GM21619 (cell line): ENCODE measurements around the gene LRRC4B.
"Not testable (repeated sequence)": the region's sequence is repeated elsewhere in the genome, so short reads cannot be mapped to it uniquely, and the experiment has no call there.

Experiments used
- ATAC-seq: cut with Tn5 transposase; IDR thresholded peaks from one replicate; pipeline ENCODE4 v1.9.1; 2021; ENCODE audit not compliant: unreplicated experiment

Gene LRRC4B

DNA sequence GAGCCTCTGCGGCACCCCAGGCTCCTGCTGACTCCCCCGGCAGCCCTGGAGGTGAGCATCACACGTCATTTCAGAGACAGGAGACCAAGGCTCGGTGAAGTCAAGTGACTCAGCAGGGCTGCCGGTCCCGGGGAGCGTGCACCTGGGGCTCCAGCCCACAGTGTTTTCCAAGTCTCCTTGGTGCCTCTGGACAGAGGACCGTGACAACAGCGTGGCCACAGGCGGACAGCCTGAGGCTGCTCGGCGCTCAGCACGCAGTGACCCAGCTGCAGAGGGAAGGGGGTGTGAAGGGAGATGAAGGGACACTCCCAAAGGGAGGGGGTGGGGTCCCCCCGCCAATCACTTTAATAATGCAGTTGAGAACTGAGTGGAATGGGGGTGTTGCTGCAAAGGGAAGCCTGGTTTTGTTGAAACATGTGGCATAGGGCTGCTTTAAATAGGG, 37.0 kb downstream of the LRRC4B start:
- ATAC-seq = no peak

DNA sequence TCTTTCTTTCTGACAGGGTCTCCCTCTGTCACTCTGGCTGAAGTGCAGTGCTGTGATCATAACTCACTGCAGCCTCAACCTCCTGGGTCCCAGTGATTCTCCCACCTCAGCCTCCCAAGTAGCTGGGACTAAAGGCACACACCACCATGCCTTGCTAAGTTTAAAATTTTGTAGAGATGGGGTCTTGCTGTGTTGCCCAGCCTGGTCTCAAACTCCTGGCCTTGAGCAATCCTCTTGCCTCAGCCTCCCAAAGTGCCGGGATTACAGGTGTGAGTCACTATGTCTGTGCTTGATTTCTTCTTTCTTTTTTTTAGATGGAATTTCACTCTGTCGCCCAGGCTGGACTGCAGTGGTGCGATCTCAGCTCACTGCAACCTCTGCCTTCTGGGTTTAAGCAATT, 40.2 kb downstream of the LRRC4B start:
- not testable (repeated sequence) for ATAC-seq

DNA sequence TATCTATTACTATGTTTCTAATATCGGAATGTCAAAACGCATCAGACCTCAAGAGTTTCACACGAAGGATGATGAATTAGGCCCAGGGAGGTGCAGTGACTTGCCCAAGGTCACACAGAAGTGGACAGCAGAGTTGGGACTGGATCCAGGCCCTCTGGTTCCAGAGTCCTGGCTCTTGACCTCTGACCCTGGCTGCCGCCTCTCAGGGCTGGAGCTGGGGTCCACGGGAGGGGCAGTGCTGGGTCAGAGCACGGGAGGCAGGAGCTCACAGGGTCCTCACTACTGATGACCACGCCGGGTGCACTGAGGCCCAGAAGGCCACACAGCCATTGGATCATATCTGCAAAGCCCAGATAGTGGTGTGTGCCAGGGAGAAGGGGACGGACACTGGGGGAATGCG, 45.4 kb downstream of the LRRC4B start:
- no peak for ATAC-seq

DNA sequence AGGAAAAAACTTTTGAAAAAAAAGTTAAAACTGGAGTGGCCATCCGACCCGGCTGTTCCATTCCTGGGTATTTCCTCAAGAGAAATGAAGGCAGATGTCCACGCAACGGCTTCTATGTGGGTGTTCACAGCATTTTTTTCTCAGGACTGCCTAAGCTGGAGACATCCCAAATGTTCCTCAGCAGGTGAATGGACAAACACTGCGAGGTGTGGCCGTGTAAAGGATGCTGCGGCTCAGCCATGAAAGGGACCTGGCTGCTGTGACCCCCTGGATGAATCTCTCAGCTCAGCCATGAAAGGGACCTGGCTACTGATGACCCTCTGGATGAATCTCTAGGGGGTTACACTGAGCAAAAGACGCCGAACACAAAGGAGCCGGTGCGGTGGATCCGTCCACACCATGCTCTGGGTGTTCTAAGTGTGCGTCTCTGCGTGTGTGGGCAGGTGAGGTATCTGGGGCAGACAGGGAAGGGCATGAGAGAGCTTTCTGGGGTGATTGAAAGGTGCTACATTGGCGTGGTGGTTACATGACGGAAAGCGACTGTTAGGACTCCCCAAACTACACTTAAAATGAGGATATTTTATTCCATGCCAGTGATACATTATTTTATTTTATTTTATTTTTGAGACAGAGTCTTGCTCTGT, 47.3 kb downstream of the LRRC4B start:
- ATAC-seq = no peak

DNA sequence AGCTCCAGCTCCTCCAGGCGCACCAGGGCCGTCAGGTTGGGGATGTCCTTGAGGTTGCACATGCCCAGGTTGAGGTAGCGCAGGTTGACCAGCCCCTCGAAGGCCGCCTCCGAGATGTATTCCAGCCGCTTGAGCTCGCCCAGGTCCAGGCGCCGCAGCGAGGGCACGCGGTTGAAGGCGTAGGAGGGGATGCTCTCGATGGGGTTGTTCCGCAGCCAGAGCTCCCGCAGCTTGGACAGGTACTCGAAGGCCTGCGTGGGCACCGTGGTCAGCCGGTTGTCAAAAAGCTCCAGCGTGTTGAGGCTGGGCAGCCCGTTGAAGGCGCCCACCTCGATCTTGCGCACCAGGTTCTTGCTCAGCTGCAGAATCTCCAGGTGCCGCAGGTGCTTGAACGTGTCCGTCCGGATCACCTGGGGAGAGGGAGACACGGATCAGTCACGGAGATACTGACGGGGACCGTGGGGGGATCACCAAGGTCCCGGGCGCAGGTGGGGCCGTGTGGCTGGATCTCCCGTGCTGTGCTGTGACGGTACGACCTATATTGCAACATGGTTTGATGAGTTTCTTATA, 49.1 kb downstream of the LRRC4B start:
- no peak for ATAC-seq

DNA sequence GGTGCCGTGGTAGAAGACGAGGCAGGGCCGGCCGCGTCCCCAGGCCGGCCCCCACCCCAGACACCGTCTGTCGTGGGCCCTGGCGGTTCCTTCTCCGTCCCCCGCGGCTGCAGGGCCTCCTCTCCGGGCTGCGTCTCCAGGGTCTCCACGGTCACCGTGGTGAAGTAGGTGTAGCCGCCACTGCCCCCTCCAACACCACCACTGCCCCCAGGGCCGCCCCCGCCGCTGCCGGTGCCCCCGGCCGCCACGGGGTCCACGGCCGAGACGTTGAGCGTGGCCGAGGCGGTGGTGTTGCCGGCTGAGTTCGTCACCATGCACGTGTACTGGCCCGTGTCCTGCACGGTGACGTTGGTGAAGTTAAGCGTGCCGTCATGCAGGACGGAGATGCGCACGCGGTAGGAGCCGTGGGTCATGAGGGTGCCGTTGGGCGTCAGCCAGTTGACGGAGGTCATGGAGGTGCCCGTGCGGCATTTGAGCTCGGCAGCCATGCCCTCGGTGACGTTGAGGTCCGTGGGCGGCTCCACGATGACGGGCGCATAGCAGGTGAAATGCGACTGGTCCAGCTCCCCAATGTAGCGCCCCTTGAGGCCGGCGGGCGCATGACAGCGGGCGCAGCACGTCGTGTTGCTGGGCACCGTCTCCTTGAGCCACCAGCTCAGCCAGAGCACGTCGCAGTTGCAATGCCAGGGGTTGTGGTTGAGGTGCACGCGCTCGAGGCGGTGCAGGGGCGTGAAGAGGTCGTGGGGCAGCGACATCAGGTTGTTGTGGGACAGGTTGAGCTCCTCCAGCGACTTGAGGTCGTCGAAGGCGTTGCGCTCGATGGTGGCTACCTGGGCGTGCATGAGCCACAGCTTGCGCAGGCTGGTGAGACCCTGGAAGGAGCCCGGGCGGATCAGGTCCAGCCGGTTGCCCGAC, 49.9 kb downstream of the LRRC4B start:
- no peak for ATAC-seq

DNA sequence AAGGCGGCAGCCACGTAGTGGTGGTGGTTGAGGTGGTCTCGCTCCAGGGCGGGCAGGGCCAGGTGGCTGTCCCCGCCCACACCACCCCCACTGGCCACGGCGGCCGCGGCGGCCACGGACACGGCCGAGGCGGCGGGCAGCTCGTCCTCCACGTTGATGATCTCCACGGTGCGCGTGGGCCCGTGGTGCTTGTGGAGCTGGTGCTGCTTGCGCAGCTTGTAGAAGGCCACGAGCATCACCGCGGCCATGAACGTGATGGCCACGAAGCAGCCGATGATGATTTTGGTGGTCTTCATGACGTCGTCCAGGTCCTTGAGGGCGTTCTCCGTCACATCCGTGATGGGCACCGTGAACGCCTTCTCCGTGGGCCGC, 50.5 kb downstream of the LRRC4B start:
- ATAC-seq = no peak

DNA sequence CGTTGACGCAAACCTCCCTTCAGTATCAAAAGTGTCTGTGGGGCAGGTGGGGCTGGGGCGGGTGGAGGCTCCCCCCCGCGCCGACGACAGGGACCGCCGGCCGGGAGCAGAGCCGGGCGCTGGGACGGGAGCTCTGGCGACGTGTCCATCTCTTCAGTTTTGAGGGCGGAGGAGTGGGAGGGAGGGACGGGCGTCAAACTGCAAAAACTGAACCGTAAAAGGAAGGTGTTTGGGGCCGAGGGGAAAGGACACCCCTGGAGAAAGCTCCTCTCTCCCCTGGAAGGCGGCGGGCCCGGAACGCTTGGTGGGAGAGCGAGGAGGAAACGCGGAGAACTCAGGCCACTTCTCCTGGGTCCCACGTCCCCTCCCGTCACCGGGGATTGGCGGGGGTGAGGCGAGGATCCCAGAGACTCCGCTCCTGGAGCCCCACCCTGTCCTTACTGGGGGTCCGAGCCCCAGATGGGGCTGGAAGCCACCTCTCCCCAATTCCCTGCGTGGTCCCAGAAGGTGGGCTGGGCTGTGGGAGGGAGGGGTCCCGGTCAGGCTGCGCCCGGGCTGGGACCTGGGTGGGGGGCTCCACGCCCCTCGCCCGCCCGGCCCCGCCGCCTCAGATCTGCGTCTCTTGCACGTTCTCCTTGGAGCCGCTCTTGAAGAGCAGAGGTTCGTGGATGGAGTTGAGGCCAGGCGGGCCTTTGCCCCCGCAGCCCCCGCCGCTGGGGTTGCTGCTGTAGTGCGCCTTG, 51.1 kb downstream of the LRRC4B start:
- ATAC-seq = no peak

DNA sequence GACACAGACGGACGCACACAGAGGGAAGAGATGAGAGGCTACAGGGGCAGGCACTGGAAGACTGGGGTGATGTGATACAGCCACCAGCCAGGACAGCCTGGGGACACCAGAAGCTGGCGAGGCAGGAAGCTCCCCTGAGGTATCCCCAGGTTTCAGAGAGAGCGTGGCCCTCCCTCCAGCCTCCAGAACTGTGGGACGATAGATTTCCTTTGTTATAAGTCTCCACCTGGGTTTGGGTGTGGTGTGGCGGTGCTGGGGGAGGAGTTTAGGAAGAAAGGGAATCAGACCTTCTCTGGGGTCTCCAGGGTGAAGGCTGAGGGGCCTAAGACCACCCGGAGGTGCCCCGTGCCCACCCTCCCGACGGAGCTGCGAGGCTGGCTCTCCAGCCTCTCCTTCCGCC, 51.8 kb downstream of the LRRC4B start:
- ATAC-seq = no peak

DNA sequence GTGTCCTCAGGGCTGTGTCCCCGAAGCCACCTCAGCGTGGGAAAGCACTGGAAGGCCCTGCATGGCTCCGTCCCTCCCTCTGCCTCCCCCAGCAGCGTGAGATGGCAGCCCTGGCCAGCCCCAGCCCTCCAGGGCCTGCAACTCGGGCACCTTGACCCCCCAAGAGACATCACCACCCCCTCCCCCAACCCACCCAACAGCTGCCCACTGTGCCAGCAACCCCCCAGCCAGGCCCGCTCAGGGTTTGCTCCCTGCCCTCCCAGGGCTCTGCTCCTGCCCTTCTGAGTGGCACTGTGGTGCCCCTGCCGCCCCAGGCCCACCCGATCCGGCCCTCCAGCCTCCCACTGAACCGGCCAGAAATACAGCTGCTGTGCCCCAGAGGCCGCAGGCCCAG, 53.1 kb downstream of the LRRC4B start:
- ATAC-seq = no peak

DNA sequence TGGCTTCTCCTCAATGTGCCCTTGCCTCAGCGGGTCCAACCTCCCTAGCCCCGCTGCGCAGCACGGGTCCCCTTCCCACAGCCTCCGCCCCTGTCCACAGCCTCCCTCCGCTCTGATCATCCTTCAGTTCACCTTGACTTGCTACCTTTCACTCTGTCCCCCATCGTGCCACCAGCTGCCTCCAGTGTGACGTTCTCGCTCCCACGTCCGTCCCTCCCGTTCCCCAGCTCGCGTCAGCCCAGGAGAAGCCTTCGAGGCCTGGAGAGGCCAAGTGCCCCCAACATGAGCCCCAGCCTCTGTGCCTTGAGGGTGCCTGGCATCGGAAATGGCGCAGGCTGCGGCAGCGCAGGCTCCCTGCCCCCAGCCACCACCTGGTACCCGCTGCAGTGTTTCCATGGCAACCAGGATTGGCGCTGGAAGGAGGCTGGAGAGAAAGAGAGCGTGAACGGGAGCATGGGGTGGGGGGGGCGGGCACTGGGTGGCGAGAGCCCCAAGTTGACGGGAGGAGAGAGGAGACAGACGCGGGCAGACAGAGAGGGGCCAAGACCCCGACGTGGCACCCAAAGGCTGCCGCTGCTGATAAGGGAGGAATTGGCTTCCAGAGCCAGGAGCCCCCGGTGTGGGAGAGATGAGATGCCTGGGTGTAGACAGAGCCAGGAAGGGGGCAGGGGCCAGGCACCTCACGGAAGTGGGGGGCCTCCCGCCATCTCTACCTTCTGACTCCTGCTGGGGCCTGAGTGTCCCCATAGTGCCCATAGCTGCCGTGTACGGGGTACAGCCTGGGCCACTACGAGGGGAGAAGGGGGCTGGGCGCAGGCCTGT, 53.7 kb downstream of the LRRC4B start:
- ATAC-seq = no peak

DNA sequence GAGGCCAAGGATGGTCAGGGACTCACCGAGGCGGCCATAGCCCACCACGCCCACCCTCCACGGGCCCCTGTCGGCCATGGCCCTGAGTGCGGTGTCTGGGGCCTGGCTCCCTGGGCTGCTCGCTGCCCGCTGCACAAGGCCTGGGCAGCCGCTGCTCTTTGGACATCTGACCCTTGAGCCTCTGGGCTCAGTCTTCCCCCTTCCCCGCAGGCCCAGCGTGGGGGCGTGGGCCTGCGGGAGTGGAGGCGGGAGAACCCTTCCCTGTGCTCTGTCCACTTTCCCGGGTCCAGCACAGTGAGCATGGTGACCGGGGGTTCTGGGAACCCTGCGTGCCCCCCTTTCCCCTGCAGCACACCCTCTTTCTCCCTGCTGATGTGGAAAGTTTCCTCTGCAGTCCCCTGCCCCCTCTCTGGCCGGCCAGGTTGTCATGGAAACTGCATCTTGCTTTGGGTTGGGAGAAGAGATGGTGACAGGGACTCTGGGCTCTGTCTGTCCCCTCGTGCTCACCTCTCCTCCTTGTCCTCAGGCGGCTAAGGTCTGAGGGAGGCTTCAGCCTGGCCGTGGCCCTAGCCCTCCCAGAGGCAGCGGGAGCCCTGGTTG, 54.4 kb downstream of the LRRC4B start, which contains the start of gene ASPDH:
Gene ASPDH, minus strand, starts transcription at position 168 of the 600 bp plus-strand sequence. Its CDS starts 90 bp downstream, at position 78.
- ATAC-seq = no peak

DNA sequence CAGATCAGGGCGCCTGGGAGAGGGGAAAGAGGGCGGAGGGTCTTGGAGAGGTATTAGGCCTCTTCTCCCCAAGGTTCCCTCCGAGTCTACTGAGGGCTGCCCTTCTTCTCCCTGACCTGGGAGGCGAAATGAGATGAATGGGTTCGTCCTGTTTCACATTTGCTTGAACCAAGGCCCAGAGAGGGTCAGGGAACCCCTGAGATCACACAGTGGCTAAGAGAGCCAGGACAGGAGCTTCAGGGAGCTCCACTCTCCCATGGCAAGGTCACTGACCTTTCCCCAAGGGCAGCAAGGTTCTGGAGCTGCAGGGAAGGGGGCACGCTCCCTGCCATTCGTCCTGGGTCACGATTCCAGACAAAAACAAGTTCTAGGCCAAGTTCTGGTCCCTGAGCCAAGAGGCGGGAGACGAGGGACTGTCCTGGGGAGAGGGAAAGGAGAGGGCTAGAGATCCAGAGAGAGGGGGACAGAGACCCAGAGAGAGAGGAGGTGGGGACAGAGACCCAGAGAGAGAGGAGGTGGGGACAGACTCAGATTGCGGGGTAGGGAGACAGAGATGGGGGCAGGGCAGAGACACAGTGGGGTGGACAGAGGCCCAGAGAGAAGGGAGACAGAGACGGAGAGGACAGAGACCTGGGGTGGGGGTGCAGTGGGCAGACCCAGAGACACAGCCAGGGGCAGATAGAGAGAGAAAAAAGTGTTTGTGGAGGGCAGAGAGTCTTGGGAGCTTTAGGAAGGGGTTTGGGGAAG, 55.1 kb downstream of the LRRC4B start:
- no peak for ATAC-seq

DNA sequence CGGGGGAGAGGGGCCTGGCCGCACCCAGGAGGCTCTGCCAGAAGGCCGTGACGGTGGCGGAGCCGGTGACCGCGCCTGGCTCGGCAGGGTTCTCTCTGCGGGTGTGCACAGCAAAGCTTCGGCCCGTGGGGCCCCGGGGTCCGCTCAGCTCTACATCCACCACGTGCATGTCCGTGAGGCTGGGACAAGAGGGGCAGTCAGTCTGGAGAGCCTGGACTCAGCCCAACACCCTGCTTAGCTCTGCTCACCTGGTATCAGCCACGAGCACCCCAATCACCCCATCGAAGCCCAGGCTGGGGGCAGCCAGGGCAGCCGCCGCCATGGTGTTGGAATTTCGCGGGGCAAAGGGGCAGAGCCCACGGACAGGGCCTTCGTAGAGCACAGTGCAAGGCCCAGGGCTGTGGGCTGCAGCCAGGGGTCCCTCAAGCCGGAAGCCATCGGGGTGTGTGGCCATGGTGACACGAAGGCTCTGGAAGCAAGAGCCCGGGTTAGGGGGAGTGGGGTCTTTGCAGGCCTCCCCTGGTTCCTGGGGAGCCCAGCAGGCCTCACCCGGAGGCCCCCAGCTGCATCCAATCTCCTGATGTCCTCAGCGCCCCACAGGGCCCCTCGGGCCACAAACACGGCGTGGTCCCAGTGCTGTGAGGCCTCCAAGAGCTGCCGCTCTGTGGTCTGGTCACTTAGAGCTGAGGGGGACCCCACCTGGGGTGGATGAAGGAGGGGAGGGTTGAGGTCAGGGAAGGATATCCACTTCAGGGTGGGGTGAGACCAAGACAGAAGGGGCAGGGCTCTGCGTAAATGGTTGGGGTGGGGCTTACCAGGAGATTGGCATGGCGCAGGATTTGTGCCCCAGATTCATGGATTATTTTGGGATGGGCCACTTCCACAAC, 55.9 kb downstream of the LRRC4B start:
- no peak for ATAC-seq

DNA sequence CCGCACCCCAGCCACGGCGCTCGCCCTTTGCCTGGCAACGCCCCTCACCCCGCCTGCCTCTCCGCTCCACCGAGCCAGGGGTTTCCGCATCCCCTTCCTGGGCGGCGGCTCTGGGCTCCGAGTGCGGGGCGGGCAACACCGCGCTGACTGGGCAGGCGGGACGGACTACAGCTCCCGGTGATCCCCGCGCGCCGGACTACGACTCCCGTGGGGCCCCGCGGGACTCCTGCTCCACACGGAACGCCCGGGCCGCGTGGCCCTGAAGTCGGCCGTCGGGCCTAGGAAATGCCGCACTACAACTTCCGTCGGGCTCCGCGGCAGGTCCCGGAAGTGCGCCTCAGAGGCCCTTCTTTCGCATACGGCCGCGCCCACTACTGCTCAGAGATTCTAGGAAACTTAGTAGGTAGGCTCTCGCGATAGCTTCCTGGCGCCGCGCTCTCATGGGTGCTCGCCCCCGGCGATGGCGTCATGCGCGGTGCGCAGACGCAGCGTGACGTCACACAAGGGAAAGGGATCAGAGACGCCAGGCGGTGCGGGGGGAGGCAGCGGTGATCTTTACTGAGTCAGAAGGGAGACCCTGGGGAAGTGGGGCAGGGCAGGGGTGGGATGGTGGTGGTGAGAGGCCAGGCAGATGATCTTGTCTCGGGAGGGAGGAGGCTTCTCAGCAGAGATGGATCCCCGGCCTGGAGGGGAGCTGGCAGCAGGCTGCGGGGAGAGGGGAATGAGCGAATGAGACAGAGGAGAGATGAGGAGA, 57.0 kb downstream of the LRRC4B start, which contains the start of gene JOSD2:
Gene JOSD2, minus strand, starts transcription at position 123 of the 754 bp plus-strand sequence. CDS start 760 bp downstream, outside the sequence.
- ATAC-seq = peak; percentile 83

DNA sequence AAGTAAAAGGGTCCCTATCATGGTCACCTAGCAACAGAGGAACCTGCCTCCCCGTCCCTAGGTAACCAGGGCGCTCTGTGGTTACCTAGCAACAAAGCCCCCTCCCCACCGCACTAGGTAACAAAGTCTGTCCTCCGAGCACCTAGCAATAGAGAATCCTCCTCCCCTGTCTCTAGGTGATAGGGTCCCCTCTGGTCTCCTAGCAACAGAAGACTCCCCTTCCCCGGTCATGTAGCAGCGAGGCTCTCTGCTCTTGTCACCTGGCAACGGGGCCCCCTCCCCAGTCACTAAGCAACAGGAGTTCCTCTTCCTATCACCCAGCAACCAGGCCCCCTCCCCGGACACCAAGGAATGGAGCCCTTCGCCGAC, 57.6 kb downstream of the LRRC4B start:
- no peak for ATAC-seq

DNA sequence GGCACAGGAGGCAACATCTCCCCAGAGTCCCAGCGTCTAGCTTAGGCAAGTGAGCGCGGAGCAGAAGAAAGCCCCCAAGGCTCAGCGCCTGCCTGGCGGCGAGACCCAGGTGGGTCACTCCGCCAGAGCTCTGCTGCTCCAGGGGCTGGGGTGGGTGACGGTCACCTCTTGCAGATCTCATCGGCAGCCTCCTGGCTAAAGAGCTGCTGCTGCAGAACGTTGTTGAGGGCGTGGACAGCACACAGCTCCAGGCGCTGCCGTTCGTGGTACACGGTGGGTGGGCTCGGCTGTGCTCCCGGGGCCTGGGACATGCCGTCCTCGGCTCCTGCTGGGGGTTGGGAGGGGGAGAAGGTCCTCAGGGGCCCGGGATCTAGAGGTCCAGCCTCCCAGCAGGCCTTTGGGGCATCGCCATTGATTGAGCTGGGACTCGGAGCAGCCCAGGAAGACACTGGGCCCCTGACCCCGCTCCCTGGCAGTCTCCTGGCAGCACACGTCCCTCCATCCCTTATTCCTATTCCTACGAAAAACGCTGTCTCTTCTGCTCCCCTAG, 58.0 kb downstream of the LRRC4B start:
- no peak for ATAC-seq
